Measurements from ENCODE around the gene XXYLT1. TPM values are rescaled to one million over a fixed set of nuclear protein-coding genes. Genes with fewer than 3 reads are reported as not detected.

XXYLT1 gene
- total RNA-seq, 4 donors from 2014 or later = 14.1 to 23.7 (median 15.4) TPM

DNA sequence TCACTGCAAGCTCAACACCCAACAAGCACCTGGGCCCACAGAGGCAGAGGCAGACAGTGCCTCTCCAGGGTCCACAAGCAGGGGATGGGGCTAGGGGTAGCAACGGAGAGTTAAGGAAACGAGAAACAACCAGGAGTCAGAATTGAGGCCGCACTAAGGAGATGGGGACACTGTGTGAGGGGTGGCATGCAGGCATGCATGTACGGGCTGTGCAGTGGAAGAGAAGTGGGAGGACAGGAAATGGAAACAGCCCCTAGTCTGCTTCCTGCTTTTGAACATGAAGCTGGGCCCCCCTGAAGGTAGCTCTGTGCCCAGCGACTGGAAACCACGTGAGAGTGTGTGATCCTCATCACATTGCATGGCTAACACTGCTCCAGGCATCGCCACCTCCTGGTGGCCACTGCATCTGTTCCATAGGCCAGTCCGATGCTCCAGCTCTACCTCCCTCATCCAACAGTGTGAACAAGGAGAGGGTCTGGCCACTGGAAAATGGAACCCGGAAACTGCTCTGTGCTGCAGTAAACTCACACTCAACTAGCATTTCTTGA lies 44.0 kb downstream of the XXYLT1 start:
- no peaks in the 10 kb centered on the region for H3K27me3 ChIP-seq
- H3K27ac ChIP-seq = no peak overlapping the region
- peaks cover 0 to 25% (median 0%) of the 10 kb centered on the region in 3 donors for H3K36me3 ChIP-seq
- 58 to 75% methylated on average over 6 to 8 of the region's 9 CpGs for WGBS, 2 donors
- intact Hi-C loops (cut with DNase I) = no loop called here
- H3K4me3 ChIP-seq = no peak overlapping the region
- peak in 3 of 6 experiments; percentile 18 to 45 (median 28) for TF ChIP-seq CTCF (IDR thresholded peaks at IDR 0.05)
- no peak for TF ChIP-seq POLR2A (IDR thresholded peaks at IDR 0.05)
- peaks cover 3 to 24% (median 10%) of the 10 kb centered on the region in 3 donors for H3K4me1 ChIP-seq
- no peak for DNase-seq
- no peaks in the 10 kb centered on the region for H3K9me3 ChIP-seq

- no peak overlapping the region for H3K4me3 ChIP-seq
- no peak for DNase-seq
- WGBS, 2 donors = 90 to 95% methylated on average over 5 to 7 of the region's 7 CpGs
- H3K36me3 ChIP-seq = peaks cover 0 to 25% (median 0%) of the 10 kb centered on the region in 3 donors
- H3K27me3 ChIP-seq = no peaks in the 10 kb centered on the region
- intact Hi-C loops (cut with DNase I) = no loop called here
- H3K9me3 ChIP-seq = no peaks in the 10 kb centered on the region
- no peak overlapping the region for H3K27ac ChIP-seq
- peaks cover 3 to 29% (median 16%) of the 10 kb centered on the region in 3 donors for H3K4me1 ChIP-seq
- TF ChIP-seq CTCF (IDR thresholded peaks at IDR 0.05) = no peak
- no peak for TF ChIP-seq POLR2A (IDR thresholded peaks at IDR 0.05)
Measured at GRCh38 chr3:195226445-195226844, 44.5 kb downstream of the XXYLT1 start.

DNA sequence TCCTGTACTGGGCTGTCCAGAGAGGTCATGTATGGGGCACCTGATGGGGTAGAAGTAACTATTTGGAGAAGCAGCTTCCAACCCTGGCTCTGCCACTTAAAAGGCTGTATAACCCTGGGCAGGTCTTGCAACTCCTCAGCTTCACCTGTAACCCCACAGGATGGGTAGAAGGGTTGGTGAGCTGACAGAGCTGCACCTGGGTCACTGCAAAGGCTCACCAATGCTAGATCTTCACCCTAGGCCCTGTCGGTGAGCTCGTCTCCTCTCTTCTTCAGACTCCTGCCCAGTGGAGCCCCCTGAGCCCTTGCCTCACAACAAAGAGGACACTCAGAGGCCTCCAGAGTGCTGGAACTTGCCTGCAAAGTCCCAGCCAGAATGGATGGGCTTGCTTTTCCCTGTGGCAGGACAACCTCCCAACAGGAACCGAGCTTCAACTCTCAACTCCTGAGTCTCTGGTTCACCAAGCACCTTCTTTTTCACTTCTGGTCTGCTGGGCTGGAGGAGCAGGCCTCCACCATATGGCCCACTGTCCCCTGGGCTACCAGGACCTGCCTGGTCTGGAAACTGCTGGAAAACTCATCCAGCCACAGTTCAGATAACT lies 45.9 kb downstream of the XXYLT1 start:
- no peaks in the 10 kb centered on the region for H3K9me3 ChIP-seq
- H3K27ac ChIP-seq = peak overlapping the region in 3 of 4 donors; percentile 75 to 84 (median 83)
- H3K27me3 ChIP-seq = no peaks in the 10 kb centered on the region
- intact Hi-C loops (cut with DNase I) = no loop called here
- no peak overlapping the region for H3K4me3 ChIP-seq
- H3K36me3 ChIP-seq = peaks cover 0 to 25% (median 0%) of the 10 kb centered on the region in 3 donors
- no peak for DNase-seq
- H3K4me1 ChIP-seq = peaks cover 3 to 41% (median 20%) of the 10 kb centered on the region in 3 donors
- TF ChIP-seq POLR2A (IDR thresholded peaks at IDR 0.05) (no peak), CTCF (IDR thresholded peaks at IDR 0.05) (no peak)
- WGBS, 2 donors = 100% methylated on average over 1 of the region's 3 CpGs; no CpG with 5 or more reads in 1 of the 2 donors

DNA sequence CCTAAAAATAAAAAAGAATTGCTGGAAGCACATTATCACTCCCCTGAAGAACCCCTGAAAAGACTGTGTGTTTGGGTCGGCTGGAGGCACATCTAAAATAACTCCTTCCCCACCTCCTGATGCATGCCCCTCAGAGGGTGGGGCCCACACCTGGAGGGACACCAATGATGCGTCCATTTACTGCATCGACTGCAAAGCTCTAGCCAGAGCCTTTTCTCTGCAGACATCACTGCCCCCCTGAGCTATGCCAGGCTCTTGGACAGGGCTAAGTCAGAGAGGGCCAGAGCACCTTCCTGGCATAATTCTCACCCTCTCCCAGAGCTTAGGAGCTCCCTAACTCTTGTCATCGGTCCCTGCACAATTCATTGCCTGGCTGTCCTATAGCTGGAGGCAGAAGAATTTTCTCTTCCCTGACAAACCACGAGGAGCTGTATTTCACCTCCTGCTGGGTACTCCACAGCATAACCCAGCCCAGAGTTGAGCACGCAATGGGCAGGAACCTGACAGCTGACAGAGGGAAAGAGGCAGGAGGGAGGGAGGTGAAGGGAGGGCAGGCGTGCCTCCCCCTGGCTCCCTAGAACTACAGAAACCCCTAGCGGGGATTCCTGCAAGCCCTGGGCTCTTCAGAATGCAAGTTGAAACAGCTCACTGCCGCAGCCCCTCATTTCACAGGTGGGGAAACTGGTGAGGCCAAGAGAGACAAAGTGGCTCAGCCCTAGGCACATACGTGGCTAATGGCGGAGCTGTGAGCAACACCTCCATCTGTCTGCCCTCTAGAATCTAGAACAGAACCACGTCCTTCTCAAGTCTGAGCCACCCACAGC lies 46.6 kb downstream of the XXYLT1 start:
- Histone ChIP-seq H3K27ac (peak overlapping the region; percentile 65 to 84 (median 79)), H3K4me3 (no peak overlapping the region), H3K36me3 (peaks cover 0 to 25% (median 0%) of the 10 kb centered on the region in 3 donors), H3K27me3 (no peaks in the 10 kb centered on the region), H3K4me1 (peaks cover 3 to 48% (median 22%) of the 10 kb centered on the region in 3 donors), H3K9me3 (no peaks in the 10 kb centered on the region)
- intact Hi-C loops (cut with DNase I) = no loop called here
- DNase-seq = no peak
- no peak for TF ChIP-seq POLR2A (IDR thresholded peaks at IDR 0.05)
- no peak for TF ChIP-seq CTCF (IDR thresholded peaks at IDR 0.05)
- WGBS, 2 donors = 77 to 88% methylated on average over 7 to 8 of the region's 12 CpGs
